H1 (cell line): ENCODE results near the gene FGGY. TPM values are rescaled to one million over a fixed set of nuclear protein-coding genes. Genes with fewer than 3 reads are reported as not detected.

Source experiments
- EP300 ChIP-seq, 2 experiments: IDR thresholded peaks; 1 replicate in 1 of 2; 2 replicates in 1 of 2; pipeline ENCODE4 v1.6.1; 2011 to 2012; ENCODE audit warnings: low read depth in 2 of 2, low read length in 2 of 2, mild to moderate bottlenecking in 2 of 2, borderline replicate concordance in 1 of 2, inconsistent platforms in 1 of 2, moderate library complexity in 1 of 2
- MAFK ChIP-seq: IDR thresholded peaks from 2 replicates; pipeline ENCODE4 v1.6.1; 2012; ENCODE audit warnings: low read depth, mild to moderate bottlenecking, improper control_type of control experiment, low read length
- TAF1 ChIP-seq: IDR thresholded peaks from 2 replicates; pipeline ENCODE4 v1.6.1; 2011; ENCODE audit warnings: mild to moderate bottlenecking, low read depth, low read length
- polyA plus RNA-seq, 7 experiments: library from polyadenylated mRNA; depleted of rRNA in 3 of 7; stranded (reverse) in 5 of 7; unstranded in 2 of 7; fragments of >200 nt in 5 of 7; fragments of 200-250 nt in 2 of 7; gene quantifications; 1 replicate in 5 of 7; 2 replicates in 1 of 7; 4 replicates in 1 of 7; pipeline versions ENCODE4 v1.2.1 to v1.2.3, GENCODE V29; 2011 to 2013; ENCODE audit warnings: missing spikeins in 2 of 7, mixed read lengths in 2 of 7
- total RNA-seq: library from RNA; stranded (reverse); fragmentation: NEBNext Ultra II Directional; extraction: Animal tissue kit (Norgen Biotek cat#: 25700); gene quantifications from 2 replicates; pipeline ENCODE4 v1.2.1, GENCODE V29; 2021

FGGY gene
- total and polyA plus RNA-seq, 2 of the 8 experiments (the other 6 are each of a cell fraction or from before 2014, with no cell fraction given) = 10.3 to 12.5 TPM

- TF ChIP-seq MAFK = no peak; the same call in 1 of the 2 replicates
- no peak for TF ChIP-seq EP300 (IDR thresholded peaks at IDR 0.05; ENCODE audit: borderline replicate concordance in 1 of 2, low read depth in 2 of 2, low read length in 2 of 2)
- no peak for TF ChIP-seq TAF1
Measured at GRCh38 chr1:59752556-59753414, 455.9 kb downstream of the FGGY start (continued).
